ENCODE measurements around the gene POLD2.

POLD2 gene

DNA sequence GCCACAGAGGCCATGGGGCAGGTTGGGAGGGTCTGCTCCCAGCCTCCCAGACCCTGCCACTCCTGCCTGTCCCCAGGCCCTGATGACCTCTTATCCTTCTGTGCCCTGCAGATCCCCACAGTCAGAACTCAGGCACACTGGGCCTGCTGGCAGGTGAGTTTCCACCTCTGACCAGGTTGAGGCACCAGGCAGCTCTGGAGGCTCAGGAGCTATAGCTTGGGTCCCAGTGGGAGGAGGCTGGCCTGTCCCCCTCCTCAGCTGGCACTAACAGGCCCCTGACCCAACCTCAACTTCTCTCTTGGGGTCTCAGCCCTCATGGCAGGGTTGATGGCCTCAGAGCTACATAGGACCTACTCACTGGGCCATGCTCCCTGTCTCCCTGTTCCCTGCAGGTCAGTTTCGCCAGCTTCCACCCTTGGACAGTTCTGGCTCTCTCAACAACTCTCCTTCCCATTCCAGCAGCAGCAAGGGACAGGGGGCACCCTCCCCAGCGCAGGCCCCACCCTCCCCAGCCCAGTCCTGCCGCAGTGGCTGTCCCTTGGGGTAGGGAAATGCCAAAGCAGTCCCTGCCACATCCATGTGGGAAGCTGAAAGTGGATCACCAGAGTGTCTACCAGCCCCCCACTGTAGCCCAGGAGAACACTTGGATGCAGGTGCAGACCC, 21.9 kb downstream of the POLD2 start:
- no peak for ATAC-seq

DNA sequence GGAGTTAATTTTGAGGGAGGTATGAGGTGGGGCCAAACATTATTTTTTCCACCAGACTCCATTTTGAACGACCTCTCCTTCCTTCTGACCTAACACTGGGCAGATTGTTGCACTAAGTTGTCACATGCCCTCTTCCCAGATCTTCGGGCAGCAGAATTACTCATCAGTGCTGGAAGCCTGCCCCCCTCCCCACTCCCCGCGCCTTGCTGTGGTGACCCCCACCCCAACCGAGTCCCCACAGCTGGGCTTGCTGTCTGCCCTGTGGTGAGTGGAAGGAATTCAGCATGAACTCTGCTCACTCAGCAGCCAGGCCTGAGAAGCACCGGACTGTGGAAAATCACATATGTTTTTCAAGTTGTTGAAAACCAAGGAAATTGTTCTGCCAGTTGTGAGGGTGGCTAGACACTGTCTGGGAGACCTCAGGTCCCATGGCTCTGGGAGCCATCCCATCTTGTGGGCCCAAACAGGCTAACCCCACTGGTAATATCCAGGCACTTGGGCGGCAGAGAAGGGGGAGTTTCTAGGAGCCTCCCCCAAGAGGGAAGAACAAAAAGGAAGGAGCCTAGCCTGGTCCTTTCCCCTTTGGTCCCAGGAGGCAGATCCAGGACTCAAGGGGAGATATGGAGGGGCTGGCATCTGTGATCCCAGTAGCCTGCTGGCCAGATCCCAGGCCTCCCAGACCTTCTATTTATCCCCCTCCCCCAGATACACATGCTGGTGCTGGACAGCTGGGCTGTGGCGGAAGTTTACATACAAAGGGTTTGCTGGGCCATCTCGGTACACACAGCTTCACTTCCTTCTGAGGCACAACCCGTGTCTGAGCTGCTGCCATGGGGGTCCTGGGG, 22.7 kb downstream of the POLD2 start:
- ATAC-seq, result no peak

DNA sequence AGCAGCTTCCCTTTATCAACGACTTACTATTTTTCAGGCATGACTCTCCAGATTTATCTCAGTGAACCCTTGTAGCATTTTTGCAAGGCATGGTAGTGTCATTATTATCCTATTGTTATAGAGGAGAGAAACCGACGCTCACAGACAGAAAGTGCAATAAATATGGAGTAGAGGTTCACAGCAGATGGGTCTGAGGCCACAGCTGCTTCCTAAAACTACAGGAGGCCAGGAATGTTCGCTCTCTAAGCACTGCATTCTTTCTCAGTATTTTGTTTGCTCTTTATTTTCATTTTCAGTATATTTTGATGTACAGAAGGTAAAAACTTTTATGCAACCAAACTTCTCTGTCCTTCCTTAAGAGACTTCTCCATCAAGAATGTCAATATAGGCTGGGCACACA, 23.7 kb downstream of the POLD2 start:
- ATAC-seq, result no peak

DNA sequence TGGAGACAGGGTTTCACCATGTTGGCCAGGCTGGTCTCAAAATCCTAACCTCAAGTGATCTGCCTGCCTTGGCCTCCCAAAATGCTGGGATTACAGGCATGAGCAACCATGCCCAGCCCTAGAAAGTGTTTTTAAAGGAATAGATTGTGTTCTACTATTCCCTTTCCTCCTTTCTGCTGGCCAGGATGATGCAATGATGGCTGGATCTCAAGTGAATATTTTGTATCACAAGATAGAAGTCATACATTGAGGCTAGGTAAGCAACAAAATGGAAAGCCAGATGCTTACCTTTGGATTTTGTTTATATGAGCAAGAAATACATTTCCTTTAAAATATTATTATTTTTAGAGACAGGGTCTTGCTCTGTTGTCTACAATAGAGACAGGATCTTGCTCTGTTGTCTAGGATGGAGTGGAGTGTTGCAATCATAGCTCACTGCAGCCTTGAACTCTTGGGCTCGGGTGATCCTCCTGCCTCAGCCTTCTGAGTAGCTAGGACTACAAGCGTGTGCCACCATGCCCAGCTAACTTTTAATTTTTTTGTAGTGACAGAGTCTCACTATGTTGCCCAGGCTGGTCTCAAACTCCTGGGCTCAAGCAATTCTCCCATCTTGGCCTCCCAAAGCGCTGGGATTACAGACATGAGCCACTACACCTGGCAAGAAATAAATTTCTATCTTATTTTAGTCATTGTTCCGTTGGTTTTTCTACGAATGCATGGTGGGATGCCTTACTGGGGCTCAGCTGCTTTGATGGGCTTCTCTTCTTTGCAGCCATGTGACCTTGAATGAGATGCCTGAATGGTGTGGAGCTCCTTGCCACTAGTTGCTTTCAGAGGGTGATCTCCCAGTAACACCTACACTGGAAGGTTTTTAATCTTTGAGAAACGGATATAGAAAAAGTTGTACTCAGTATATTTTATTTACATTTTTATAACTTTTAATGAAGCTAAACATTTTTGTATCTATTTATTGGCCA, 25.0 kb downstream of the POLD2 start:
- ATAC-seq, result no peak

DNA sequence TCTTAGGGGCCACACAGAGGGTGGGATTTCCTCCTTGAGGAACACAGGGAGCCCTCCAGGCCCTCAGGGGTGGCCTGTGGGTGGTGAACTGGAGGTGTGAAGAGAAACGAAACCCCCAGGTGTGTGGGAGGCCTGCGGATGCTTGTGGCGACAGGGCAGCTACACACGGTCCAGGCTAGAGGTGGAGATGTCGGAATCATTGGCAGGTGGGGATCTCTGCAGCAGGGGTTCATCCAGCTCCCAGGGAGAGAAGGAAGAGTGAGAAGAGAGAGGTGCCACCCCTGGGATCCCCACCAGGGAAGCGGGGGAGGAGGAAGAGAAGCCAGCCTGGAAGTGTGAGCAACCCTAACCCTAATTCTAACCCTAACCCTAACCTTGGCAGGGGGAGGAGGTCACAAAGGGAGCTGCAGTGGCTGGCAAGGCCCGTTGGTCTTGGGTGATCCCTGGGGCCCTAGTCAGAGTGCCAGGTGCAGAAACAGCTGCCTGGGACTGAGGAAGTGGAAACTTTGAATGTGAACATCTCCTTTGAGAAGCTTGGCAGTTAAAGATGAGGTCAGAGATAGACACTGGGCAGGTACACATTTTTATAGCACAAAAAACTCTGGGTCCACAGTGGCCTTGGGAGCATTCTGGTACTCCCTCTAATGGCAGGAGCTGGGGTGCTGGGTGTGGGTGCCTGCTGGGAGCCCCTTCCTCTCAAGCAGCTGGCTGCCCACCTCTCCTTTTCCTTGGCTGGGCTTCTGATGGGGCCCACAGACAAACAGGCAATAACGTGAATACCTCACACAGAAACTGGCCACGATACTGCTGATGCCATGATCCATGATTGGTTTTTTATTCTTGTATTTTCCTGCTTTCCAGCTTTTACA, 26.1 kb downstream of the POLD2 start:
- peak; percentile 46 to 60 for ATAC-seq

DNA sequence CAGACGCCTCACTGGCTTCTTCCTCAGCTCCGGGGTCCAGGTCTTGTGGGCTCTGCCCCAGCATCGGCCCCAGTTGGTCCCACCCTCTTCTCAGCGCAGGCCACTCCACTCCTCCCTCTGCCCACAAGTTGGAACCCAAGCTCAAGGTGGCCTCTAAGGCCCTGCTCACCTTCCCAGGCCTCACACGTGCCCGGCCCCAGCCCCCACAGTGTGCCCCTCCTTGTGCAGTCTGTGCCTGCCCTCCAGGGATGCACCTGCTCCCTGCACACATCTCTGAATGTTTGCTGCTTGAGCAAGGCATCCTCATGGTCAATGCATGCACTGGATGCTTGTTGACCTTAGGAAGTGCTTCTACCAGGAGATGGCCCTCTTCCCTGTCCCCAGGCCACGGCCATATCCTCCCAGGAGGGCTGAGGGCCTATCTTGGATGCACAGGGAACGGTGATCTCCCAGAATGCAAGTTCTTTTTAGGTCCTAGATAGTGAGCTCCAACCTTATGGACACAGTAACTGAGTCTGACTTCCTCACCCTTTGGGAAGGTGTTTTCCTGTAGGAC, 26.9 kb downstream of the POLD2 start:
- ATAC-seq, result no peak

DNA sequence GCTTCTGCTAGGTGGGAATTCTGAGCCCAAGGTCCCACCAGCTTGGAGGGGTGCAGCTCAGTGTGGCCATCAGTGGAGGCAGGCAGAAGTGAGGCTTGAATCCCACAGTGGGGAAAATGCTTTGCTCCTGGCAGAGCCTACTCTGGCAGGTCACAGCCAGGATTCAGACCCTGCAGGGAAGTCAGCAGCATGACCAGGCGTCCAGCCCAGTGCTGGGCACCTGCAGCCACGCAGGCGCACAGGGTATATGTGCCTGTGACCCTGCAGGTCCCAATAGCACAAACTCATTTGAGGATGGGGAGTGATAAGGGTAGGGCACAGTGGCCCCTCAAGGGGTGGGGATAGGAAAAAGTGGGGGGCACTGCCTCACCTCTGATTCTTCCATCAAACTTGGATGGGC, 27.6 kb downstream of the POLD2 start:
- no peak for ATAC-seq

DNA sequence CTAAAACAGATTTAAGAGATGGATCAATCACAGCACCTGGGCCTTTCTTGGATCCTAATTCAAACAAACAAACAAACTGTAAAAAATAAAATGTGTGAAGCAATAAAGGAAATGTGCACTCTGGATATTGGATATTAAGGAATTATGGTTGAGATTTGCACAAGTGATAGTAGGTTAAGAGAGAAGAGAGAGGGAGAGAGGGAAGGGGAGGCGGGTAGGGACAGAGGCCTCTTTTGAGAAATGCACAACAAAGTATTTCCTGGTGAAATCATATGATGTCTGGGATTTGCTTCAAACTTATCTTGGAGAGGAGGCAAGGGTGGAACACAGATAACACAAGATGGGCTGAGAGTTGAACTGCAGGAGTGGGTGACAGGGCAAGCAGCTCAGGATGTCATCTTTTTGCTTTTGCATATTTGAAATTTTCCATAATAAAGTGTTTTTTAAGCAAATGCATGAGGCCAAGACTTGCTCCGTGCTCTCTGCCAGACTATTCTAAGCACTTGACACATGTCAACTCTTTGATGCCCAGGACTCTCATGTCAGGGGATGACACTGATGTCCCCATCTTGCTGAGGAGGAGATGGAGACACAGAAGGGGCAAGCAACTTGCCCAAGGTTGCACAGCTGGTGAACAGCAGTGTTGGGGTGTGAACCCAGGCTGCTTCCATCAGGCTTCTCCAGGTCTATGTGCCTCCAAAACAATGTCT, 28.3 kb downstream of the POLD2 start:
- no peak for ATAC-seq

DNA sequence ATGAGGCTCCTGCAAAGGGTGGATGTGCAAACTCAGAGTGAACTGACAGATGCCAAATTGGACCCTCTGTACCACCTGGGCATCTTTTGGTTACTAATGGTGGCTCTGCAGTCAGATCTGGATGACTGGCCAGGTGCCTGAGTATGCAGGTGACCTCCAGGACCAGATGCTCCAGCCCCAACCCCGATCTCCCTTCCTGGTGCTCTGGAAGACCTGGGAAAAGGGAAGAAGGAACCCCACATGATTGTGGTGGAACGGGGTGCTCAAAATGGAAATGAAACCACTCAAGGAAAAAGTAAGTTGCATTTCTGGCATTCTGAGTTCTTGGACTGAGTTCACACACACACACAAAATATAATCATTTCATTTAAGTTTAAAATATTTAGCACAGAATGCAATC, 29.0 kb downstream of the POLD2 start:
- no peak for ATAC-seq

DNA sequence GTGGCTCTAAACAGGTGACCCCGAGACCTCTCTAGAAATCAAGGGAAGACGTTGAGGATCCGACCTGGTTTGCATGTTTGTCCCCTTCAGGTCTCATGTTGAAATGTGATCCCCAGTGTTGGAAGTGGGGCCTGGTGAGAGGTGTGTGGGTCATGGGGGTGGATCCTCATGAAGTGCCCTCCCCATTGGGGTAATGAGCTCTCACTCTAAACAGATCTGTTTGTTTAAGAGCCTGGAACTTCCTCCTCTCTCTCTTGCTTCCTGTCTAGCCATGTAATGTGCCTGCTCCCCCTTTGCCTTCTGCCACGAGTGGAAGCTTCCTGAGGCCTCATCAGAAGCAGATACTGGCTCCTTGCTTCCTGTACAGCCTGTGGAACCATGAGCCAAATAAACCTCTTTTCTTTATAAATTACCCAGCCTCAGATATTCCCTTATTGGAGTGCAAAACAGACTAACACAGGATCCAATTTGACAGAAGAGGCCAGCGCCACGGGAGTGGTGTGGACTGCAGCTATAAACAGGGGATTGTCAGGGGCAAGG, 30.2 kb downstream of the POLD2 start:
- ATAC-seq, result no peak

DNA sequence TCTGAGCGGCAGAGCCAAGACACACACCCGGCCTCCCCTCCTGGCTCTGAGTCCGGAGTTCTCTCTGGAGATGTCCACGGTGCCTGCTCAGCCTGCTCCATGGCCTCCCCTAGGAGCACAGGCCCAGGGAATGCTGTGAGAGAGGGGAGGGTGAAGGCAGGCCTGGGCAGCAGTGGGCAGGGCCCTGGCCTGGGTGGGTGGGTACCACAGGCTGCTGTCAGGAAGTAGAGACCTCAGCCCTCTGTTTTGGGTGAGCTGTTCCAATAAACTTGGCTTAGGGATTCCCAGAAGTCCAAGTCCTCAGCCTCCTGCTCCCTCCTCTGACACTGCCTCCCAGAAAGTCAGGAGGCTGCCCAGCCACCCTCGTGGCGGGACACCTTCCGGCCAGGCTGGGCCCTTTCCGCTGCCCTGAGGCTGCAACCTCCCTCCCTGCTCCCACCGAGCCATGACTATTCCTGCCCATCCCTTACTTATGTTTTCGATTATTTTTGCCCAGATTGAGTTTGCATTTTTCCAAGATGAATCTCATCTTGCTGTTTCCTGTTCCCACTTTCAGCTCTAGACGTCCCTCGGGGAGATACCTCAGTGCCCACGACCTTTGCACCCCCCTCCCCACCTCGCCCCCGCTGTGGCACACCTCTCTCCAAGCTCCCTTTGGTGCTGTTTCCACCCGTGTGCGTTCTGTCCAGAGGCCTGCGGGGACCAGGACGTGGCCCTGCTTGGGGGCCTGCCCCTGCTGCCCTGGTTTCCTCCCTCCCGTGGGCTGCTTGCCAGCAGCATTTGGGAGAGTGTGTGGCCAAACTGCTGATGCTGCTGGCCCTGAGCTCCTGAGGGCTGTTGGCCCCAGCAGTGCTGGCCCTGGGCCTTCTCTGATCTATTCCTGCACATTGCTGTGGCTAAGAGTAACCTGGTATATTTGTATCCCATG, 35.2 kb downstream of the POLD2 start:
- no peak for ATAC-seq

DNA sequence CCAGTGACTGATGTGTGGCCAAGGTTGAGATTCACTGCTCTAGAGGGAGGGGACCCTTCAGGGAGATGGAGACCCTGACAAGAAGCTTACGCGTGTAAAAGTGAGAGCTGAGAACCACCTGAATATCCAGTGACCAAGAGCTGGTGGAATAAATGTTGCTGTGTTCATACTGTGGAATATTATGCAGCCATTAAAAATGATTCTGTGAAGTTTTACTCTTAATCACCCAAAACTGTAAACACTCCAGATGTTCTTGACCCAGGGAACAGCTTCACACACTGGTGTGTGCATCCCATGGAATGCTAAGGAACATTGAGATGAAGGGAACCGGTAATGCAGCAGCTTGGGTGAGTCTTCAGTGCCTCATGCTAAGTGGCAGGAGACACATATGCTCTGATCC, 36.7 kb downstream of the POLD2 start:
- no peak for ATAC-seq

DNA sequence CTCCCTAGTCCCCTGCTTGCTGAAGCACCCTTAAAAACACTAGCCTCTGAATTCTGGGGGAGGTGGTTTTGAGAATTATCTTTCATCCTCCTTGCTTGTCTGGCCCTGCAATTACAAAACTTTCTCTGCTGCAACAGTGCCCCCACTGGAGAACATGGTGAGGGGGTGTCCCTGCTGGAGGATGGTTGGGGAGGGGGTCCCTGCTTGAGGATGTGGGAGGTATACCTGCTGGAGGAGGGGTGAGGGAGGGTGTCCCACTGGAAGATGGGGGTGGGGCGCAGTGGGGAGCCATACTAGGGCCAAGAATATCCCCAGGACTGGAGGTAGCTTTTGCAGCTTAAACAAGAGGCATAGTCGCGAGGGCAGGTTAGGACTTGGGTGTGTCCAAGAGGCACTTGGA, 37.8 kb downstream of the POLD2 start:
- ATAC-seq, result no peak

DNA sequence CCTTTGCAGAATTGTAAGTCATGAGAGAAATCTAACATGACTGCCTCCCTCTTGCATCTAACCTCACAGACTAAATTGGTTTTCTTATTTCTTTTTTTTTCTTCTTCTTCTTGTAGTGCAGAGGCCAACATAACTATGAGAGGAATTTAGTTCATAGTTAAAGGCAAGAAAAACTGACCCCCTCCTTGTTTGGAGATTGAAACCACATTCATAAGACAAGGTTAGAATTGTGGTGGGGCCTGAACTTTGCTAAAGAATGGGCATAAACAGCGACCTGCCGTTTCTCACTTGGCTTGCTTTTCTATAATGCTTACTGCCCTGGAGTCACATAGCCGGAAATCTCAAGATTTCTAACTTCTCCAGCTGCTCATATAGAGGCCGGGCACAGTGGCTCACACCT, 38.6 kb downstream of the POLD2 start:
- ATAC-seq, result no peak

DNA sequence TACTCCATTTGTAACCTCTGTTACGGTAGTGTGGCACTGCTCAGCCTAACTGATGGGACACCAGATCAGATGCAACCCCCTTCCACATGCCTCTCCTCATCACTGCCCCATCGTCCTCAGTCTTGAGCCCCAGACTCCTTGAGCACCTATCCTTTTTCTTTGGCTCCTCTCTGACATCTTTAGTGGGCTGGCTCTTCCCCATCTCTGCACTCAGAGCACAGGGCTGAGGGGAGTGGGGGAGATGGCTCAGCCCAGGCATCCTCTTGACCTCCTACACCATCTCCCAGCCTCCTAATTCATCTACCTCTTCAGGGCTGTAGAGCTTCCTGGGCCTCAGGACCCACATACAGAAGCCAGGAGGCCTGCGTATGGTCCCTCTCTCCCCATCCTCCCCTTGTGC, 39.6 kb downstream of the POLD2 start:
- ATAC-seq, result no peak

DNA sequence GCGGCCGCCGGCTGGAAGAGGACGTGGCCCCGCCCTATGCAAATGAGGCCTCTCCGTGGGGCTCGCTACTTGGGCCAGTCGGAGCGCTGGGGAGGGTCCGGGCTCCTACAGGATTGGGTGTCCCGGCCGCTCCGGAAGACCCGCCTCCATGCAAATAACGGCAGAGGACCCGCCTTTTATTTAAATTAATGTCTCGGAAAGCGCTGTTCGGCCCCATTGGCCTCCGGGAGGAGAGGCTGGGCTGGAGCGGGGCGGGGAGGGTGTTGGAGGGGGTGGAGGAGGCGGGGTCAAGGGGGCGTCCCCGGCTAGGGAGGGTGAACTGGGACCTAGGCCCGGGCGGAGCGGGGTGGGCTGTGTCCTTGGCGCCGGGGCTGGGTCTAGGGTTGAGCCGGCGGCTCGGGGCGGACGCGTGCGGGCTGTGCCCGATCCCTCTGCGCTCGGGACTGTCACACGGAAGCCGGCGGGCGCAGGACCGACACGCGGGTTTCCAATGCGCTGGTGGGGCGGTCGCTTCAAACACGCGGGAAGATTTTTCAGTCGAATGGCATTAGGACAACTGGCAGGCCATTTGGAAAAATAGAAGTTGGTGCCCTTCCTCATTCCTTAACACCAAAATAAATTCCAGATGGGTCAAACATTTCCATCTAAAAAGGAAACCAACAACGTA, 40.7 kb downstream of the POLD2 start:
- ATAC-seq, result peak; percentile 94 to 96

DNA sequence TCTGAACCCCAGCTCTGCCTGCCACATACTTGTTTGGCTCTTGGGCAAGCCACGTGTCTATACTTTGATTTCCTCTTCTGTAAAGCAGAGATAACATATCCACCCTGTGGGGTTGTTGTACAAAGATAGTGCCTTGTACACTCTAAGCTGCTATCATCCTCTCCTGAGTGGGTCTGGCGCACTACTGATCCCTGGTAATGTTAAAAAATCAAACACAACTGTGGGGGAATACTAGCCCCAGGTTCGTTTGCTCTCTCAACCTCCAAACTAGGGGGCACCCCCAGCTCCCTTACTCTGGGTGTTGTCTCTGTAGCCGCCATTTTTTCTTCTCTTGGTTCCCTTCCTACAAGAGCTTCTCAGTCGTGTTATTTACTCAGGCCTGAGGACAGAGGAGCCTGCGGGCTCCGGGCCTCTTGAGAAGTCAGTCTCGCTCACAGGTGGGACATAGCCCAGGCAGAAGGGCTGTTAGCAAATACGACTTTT, 42.0 kb downstream of the POLD2 start:
- ATAC-seq, result no peak

DNA sequence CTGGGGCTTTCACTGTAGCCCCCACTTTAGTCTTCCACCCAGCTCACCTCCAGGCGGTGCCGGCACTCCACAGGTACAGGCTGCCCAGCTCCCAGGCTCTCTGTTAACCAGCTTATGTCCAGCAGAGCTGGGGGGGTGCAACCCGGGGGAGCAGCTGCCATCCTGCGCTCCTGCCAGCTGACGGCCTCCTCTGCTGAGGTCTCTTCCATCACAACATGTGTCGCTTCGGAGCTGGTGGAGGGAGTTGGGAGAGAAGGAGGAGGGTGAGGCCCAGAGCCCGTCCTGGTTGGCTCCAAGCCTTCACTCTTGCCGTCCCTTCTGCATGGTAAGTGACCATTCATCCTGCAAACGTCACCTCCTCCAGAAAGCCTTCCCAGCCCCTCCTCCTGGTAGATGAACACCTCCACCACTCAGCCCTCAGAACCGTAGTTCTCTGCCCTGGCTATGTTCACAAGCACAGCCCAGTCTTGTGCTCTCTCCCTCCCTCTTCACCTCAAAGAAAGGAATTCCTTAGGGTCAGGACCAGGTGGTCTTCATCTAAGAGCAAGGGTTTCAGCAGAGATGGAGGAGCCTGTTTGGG, 42.6 kb downstream of the POLD2 start:
- ATAC-seq, result no peak

DNA sequence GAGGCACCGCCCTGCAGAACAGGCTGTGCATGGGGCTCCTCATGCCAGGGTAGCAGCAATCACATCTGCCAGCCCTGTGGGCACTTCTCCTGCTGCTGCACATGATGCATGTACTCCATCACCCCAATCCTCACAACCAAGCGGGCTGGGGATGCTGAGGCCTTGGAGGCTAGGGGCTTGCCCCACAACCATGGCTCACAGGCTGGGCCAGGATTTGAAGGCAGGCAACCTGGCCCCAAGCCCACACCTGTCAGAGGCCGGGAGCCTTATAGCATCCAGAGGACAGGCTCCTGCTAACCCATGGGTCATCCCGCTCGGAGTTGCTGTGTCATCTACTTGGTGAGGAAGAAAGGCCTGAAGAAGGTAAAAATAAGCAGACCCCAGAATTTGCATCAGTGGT, 43.2 kb downstream of the POLD2 start:
- ATAC-seq, result no peak

All from activated CD4-positive, CD25-positive, alpha-beta regulatory T cell treated with anti-CD3 and anti-CD28 coated beads, Interleukin-2, amount 50 U/mL, for 24 hours (primary cell).